NB4 (cell line): Measurements from ENCODE around the gene KCTD21.

Experiments
- CTCF ChIP-seq: IDR thresholded peaks from one replicate; pipeline ENCODE4 v1.5.1; 2012; ENCODE audit warnings: low read depth, low read length
- MAX ChIP-seq: IDR thresholded peaks from 2 replicates; pipeline ENCODE4 v1.6.1; 2011; ENCODE audit warnings: low read depth, low read length
- MYC ChIP-seq: IDR thresholded peaks from 2 replicates; pipeline ENCODE4 v1.6.1; 2011; ENCODE audit warnings: low read depth, low read length
- POLR2A ChIP-seq: IDR thresholded peaks from 2 replicates; pipeline ENCODE4 v1.6.1; 2011; ENCODE audit warnings: mild to moderate bottlenecking; ENCODE audit not compliant: insufficient read length; ENCODE audit errors: extremely low read depth

- TF ChIP-seq CTCF = no peak
- no peak for TF ChIP-seq POLR2A
- no peak for TF ChIP-seq MYC
- TF ChIP-seq MAX = no peak
Observed at GRCh38 chr11:78168539-78169477, 19.6 kb downstream of the KCTD21 start.
